CD14-positive monocyte (primary cell): ENCODE results near the gene SEC14L1. TPM values are rescaled to one million over a fixed set of nuclear protein-coding genes. Genes with fewer than 3 reads are reported as not detected.

Source experiments
- DNase-seq, 3 donors: peaks; one replicate each; pipeline ENCODE4 v3.0.0-alpha.2; 2011 to 2022
- H2AFZ ChIP-seq: 2 replicates; pipeline ENCODE4 v1.6.0; 2012; ENCODE audit warnings: mild to moderate bottlenecking, low read depth, low read length, inconsistent platforms; ENCODE audit not compliant: insufficient read depth, poor library complexity, severe bottlenecking
- H3K27ac ChIP-seq, 2 donors: 1 replicate in 1 of 2; 2 replicates in 1 of 2; pipeline ENCODE4 v1.5.1; 2012 to 2013; ENCODE audit warnings: low read length in 2 of 2, control low read depth in 1 of 2, inconsistent platforms in 1 of 2, low read depth in 1 of 2, mild to moderate bottlenecking in 1 of 2
- H3K27me3 ChIP-seq, 2 donors: one replicate each; pipeline versions ENCODE4 v1.6.0 to v1.6.1; 2011 to 2013; ENCODE audit warnings: low read length in 2 of 2; ENCODE audit not compliant: control insufficient read depth in 2 of 2, insufficient read depth in 2 of 2
- H3K36me3 ChIP-seq, 2 donors: replicated peaks in 1 of 2; 1 replicate in 1 of 2; 2 replicates in 1 of 2; pipeline versions ENCODE4 v1.5.1 to v1.6.1; 2012 to 2013; ENCODE audit warnings: low read length in 2 of 2, control low read depth in 1 of 2, inconsistent platforms in 1 of 2, mild to moderate bottlenecking in 1 of 2; ENCODE audit not compliant: insufficient read depth in 2 of 2, control insufficient read depth in 1 of 2
- H3K4me1 ChIP-seq, 2 donors: 1 replicate in 1 of 2; 2 replicates in 1 of 2; pipeline versions ENCODE4 v1.5.1 to v1.6.1; 2012 to 2013; ENCODE audit warnings: low read length in 2 of 2, control low read depth in 1 of 2, inconsistent platforms in 1 of 2, mild to moderate bottlenecking in 1 of 2, moderate library complexity in 1 of 2; ENCODE audit not compliant: insufficient read depth in 2 of 2, control insufficient read depth in 1 of 2
- H3K4me2 ChIP-seq: replicated peaks from 2 replicates; pipeline ENCODE3; 2012; ENCODE audit warnings: low read length, moderate library complexity, mild to moderate bottlenecking; ENCODE audit not compliant: poor library complexity, severe bottlenecking; ENCODE audit errors: extremely low read depth
- H3K4me3 ChIP-seq, 3 experiments: fragments of 200-600 bp in 1 of 3; sonication (generic) in 1 of 3; replicated peaks in 1 of 3; 1 replicate in 2 of 3; 2 replicates in 1 of 3; pipeline ENCODE4 v1.5.1; 2011 to 2013; ENCODE audit warnings: low read length in 3 of 3, mild to moderate bottlenecking in 3 of 3, control low read depth in 2 of 3, low read depth in 2 of 3, inconsistent platforms in 1 of 3, moderate library complexity in 1 of 3
- H3K79me2 ChIP-seq: 2 replicates; pipeline ENCODE4 v1.6.0; 2012; ENCODE audit warnings: mild to moderate bottlenecking, control low read depth, inconsistent platforms, low read length, moderate library complexity; ENCODE audit not compliant: insufficient read depth
- H3K9ac ChIP-seq: 2 replicates; pipeline ENCODE4 v1.6.0; 2017; ENCODE audit warnings: low read length, mild to moderate bottlenecking; ENCODE audit not compliant: insufficient read depth, poor library complexity, severe bottlenecking
- H3K9me3 ChIP-seq, 2 donors: replicated peaks in 1 of 2; 1 replicate in 1 of 2; 2 replicates in 1 of 2; pipeline versions ENCODE4 v1.5.1 to v1.6.1; 2012 to 2013; ENCODE audit warnings: low read length in 2 of 2, control low read depth in 1 of 2; ENCODE audit not compliant: control insufficient read depth in 1 of 2, insufficient read depth in 1 of 2
- H4K20me1 ChIP-seq: 2 replicates; pipeline ENCODE4 v1.6.0; 2012; ENCODE audit warnings: mild to moderate bottlenecking, low read length, control low read depth, moderate library complexity; ENCODE audit not compliant: insufficient read depth
- H3K27ac Mint-ChIP-seq, 7 donors: one replicate each; pipeline ENCODE4 v1.8.0; 2020; ENCODE audit warnings: mild to moderate bottlenecking in 7 of 7, mixed read lengths in 7 of 7, moderate library complexity in 6 of 7, inconsistent platforms in 2 of 7
- H3K27me3 Mint-ChIP-seq, 3 donors: one replicate each; pipeline ENCODE4 v1.8.0; 2021 to 2022; ENCODE audit warnings: low read depth in 3 of 3, mild to moderate bottlenecking in 3 of 3, mixed read lengths in 3 of 3, moderate library complexity in 3 of 3, inconsistent platforms in 1 of 3
- H3K36me3 Mint-ChIP-seq, 2 donors: one replicate each; pipeline ENCODE4 v1.8.0; 2020; ENCODE audit warnings: mixed read lengths in 2 of 2, inconsistent platforms in 1 of 2, mild to moderate bottlenecking in 1 of 2
- H3K4me1 Mint-ChIP-seq: one replicate; pipeline ENCODE4 v1.8.0; 2020; ENCODE audit warnings: mild to moderate bottlenecking, mixed read lengths
- H3K4me3 Mint-ChIP-seq, 2 donors: one replicate each; pipeline ENCODE4 v1.8.0; 2020; ENCODE audit warnings: mild to moderate bottlenecking in 2 of 2, mixed read lengths in 2 of 2, moderate library complexity in 1 of 2
- H3K9me3 Mint-ChIP-seq, 7 donors: one replicate each; pipeline ENCODE4 v1.8.0; 2020 to 2022; ENCODE audit warnings: mixed read lengths in 7 of 7, mild to moderate bottlenecking in 6 of 7, moderate library complexity in 6 of 7, inconsistent platforms in 2 of 7
- CTCF ChIP-seq: fragments of 200-600 bp; IDR thresholded peaks from one replicate; pipeline ENCODE4 v1.8.0; 2022; ENCODE audit warnings: antibody characterized with exemption, mild to moderate bottlenecking
- WGBS: methylation state at CpG from one replicate; pipeline ENCODE4 v1.1.5; 2013; ENCODE audit warnings: missing lambda C conversion rate; ENCODE audit not compliant: insufficient coverage; 5-methylcytosine and 5-hydroxymethylcytosine counted together
- intact Hi-C, 2 donors: fragments of 100-400 bp; cut with micrococcal nuclease; formaldehyde crosslinking; loops; one replicate each; pipeline versions ENCODE4 v1.15.0 to v1.15.1; 2023
- polyA plus RNA-seq, 3 donors: library from polyadenylated mRNA; depleted of rRNA in 1 of 3; unstranded in 2 of 3; stranded (reverse) in 1 of 3; fragments of 300-500 nt in 2 of 3; fragments of >200 nt in 1 of 3; fragmentation: Illumina TruSeq in 2 of 3; gene quantifications; 1 replicate in 2 of 3; 2 replicates in 1 of 3; pipeline ENCODE4 v1.2.3, GENCODE V29; 2012 to 2021

Gene SEC14L1
- polyA plus RNA-seq, 3 donors, result 34.1 to 76.4 (median 43.2) TPM

- Histone ChIP-seq H2AFZ (no peak overlapping the region), H3K9me3 (no peaks in the 10 kb centered on the region), H3K36me3 (peaks cover 82 to 97% of the 10 kb centered on the region in 2 donors), H3K27me3 (no peaks in the 10 kb centered on the region), H3K4me3 (no peak overlapping the region), H3K27ac (no peak overlapping the region), H3K4me1 (peaks cover 10 to 12% of the 10 kb centered on the region in 2 donors), H3K4me2 (no peak overlapping the region), H3K79me2 (no peaks in the 10 kb centered on the region), H3K9ac (no peak overlapping the region), H4K20me1 (peaks cover 78% of the 10 kb centered on the region)
- peaks cover 0 to 2% (median 0%) of the 10 kb centered on the region in 7 donors for H3K9me3 Mint-ChIP-seq
- WGBS, result 90% methylated on average over 7 of the region's 12 CpGs
- DNase-seq, result no peak
- H3K4me1 Mint-ChIP-seq, result peaks cover 15% of the 10 kb centered on the region
- intact Hi-C loops, result no loop called here
- H3K27me3 Mint-ChIP-seq, result no peaks in the 10 kb centered on the region
- no peak for TF ChIP-seq CTCF
- H3K36me3 Mint-ChIP-seq, result peaks cover 92 to 100% of the 10 kb centered on the region in 2 donors
- H3K27ac Mint-ChIP-seq, result no peak overlapping the region
- H3K4me3 Mint-ChIP-seq, result no peak overlapping the region
Measured at GRCh38 chr17:77203436-77203835, 62.7 kb downstream of the SEC14L1 start.

GRCh38 chr17:77203846-77204245 lies 63.1 kb downstream of the SEC14L1 start:
- H3K9me3 Mint-ChIP-seq, result peaks cover 0 to 2% (median 0%) of the 10 kb centered on the region in 7 donors

More at GRCh38 chr17:77203846-77204245, 63.1 kb downstream of the SEC14L1 start:
- peaks cover 92 to 100% of the 10 kb centered on the region in 2 donors for H3K36me3 Mint-ChIP-seq
- no peak overlapping the region for H3K4me3 Mint-ChIP-seq
- peak overlapping the region in 1 of 7 donors; percentile 1 for H3K27ac Mint-ChIP-seq
- H3K27me3 ChIP-seq, result no peaks in the 10 kb centered on the region
- H3K4me2 ChIP-seq, result no peak overlapping the region
- H4K20me1 ChIP-seq, result peaks cover 82% of the 10 kb centered on the region
- intact Hi-C loops, result no loop called here
- no peak for TF ChIP-seq CTCF
- no peaks in the 10 kb centered on the region for H3K79me2 ChIP-seq
- H3K27me3 Mint-ChIP-seq, result no peaks in the 10 kb centered on the region
- H3K9ac ChIP-seq, result no peak overlapping the region
- no peak for DNase-seq
- H3K36me3 ChIP-seq, result peaks cover 84 to 97% of the 10 kb centered on the region in 2 donors
- H3K4me1 Mint-ChIP-seq, result peaks cover 15% of the 10 kb centered on the region
- no peak overlapping the region for H2AFZ ChIP-seq
- H3K4me3 ChIP-seq, result no peak overlapping the region
- no peak overlapping the region for H3K27ac ChIP-seq
- 95% methylated on average over 9 of the region's 13 CpGs for WGBS
- H3K9me3 ChIP-seq, result no peaks in the 10 kb centered on the region
- H3K4me1 ChIP-seq, result peaks cover 10 to 12% of the 10 kb centered on the region in 2 donors
